GM23248 (cell line): ENCODE results near the gene FAM180A.

Experiments used
- EZH2 ChIP-seq: fragments of 200-600 bp; sonication (generic); IDR thresholded peaks from 2 replicates; pipeline ENCODE4 v1.6.1; 2018; ENCODE audit warnings: antibody characterized with exemption, mild to moderate bottlenecking; ENCODE audit not compliant: insufficient read depth, poor library complexity, severe bottlenecking
- EZH2phosphoT487 ChIP-seq: fragments of 200-600 bp; sonication (generic); IDR thresholded peaks from 2 replicates; pipeline ENCODE4 v1.6.1; 2018; ENCODE audit warnings: antibody characterized with exemption, moderate library complexity, mild to moderate bottlenecking, low read depth; ENCODE audit not compliant: insufficient read depth

DNA sequence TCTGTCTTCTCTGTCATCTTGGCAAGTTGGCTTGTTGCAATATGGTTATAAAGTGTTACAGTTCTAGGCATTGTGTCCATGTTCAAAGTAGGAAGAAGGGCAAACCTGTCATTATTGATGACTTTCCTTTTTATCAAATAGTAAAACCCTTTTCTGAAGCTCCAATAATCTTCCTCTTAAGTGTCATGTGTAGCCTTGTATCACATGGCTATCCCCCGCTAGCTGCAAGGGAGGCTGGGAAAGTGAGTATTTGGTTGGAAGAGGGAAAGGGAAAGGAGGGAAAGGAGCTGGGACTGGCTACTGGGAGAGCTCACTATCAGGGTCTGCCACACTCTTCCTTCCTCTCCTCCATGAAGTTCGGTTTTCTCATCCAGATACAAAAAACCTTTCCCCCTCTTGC is 45.2 kb upstream of the FAM180A start:
- TF ChIP-seq EZH2 = no peak
- no peak for TF ChIP-seq EZH2phosphoT487
